ENCODE measurements around the gene FCN2. TPM values are rescaled to one million over a fixed set of nuclear protein-coding genes. Genes with fewer than 3 reads are reported as not detected.

The FCN2 gene
- total and polyA plus RNA-seq, 10 donors = 0.38 to 7.6 (median 1.8) TPM; not detected in 1

DNA sequence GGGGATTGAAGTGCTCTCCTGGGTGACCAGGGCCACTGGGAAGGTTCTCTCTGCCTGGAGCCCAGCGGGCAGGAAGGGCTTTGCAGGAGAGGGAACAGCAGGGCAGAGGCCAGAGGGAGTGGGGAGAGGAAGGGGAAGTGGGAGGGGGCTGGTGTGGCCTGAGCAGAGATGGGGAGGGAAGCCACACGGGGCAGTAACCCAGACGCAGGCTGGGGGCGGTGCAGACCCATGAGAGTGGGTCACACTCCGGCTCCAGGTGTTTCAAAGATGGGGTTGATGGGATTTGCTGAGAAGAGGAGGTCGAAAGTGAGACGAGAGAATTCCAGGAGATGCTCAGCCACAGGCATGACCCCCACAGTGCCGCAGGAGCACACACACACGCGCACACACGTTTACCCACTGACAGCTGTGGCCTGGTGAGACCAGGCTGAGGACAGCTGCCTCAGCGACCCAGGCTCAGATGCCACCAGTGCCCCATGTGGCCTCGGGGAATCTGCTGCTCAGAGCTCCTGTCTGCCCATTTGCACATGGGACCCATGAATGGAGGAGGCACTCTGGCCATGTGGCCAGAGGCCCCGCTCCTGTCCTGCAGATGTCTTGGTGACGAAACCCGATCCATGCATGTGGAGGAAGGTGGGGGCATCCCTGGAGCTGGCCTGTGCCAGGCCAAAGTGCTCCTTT, 32.7 kb upstream of the FCN2 start:
- TF ChIP-seq CTCF (IDR thresholded peaks at IDR 0.05 in 8 of 11, conservative IDR thresholded peaks at IDR 0.05 in 3 of 11) = no peak
- no peak for TF ChIP-seq POLR2A (IDR thresholded peaks at IDR 0.05)
- peak in 1 of 3 donors; percentile 29 for TF ChIP-seq POLR2AphosphoS5 (IDR thresholded peaks at IDR 0.05)
- Histone ChIP-seq H3K27ac (no peak overlapping the region), H3K4me1 (peaks cover 0 to 7% (median 0%) of the 10 kb centered on the region in 6 donors), H3K36me3 (peaks cover 0 to 12% (median 0%) of the 10 kb centered on the region in 6 donors), H3K9me3 (peaks cover 0 to 20% (median 0%) of the 10 kb centered on the region in 8 donors), H3K27me3 (replicated peaks in 1 of 7) (no peaks in the 10 kb centered on the region), H3K4me3 (no peak overlapping the region)
- WGBS, 5 donors = 49 to 61% (median 54%) methylated on average over 15 to 16 of the region's 16 CpGs
- no peak for DNase-seq
- intact Hi-C loops (cut with DNase I; ENCODE audit: low total_unique reads) = no loop called here

DNA sequence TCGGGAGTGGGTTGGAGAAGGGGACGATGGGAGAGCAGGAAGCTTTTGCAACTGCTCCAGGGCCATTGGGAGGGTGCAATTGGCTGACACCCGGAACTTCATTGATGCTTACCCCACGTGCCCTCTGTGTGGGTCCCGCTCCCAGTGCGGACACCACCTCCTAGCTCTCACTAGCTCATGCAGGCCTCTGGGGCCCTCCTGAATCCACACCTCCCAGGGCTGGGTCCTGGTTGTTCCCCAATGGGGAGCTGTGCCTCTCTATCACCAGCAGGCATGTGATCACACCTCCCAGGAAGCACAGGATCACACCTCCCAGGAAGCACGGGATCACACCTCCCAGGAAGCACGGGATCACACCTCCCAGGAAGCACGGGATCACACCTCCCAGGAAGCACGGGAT, 32.1 kb upstream of the FCN2 start:
- peaks cover 0 to 20% (median 0%) of the 10 kb centered on the region in 8 donors for H3K9me3 ChIP-seq
- no peak overlapping the region for H3K27ac ChIP-seq
- peaks cover 0 to 3% (median 0%) of the 10 kb centered on the region in 7 donors for H3K27me3 ChIP-seq (replicated peaks in 1 of 7)
- H3K4me3 ChIP-seq = no peak overlapping the region
- DNase-seq = no peak
- 86 to 94% (median 90%) methylated on average over 6 to 10 of the region's 10 CpGs for whole genome bisulfite sequencing, 5 donors
- intact Hi-C loops (cut with DNase I; ENCODE audit: low total_unique reads) = no loop called here
- H3K4me1 ChIP-seq = peaks cover 0 to 7% (median 0%) of the 10 kb centered on the region in 6 donors
- peaks cover 0 to 7% (median 0%) of the 10 kb centered on the region in 6 donors for H3K36me3 ChIP-seq
- TF ChIP-seq CTCF (IDR thresholded peaks at IDR 0.05 in 8 of 11, conservative IDR thresholded peaks at IDR 0.05 in 3 of 11) (no peak), POLR2A (IDR thresholded peaks at IDR 0.05) (no peak), POLR2AphosphoS5 (IDR thresholded peaks at IDR 0.05) (no peak)

DNA sequence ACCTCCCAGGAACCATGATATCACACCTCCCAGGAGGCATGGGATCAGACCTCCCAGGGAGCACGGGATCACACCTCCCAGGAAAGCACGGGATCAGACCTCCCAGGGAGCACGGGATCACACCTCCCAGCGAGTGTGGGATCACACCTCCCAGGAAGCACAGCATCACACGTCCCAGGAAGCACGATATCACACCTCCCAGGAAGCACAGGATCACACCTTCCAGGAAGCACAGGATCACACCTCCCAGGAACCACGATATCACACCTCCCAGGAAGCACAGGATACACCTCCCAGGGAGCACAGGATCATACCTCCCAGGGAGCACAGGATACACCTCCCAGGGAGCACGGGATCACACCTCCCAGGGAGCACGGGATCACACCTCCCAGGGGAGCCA, 30.0 kb upstream of the FCN2 start:
- TF ChIP-seq POLR2AphosphoS5 (IDR thresholded peaks at IDR 0.05) (no peak), CTCF (IDR thresholded peaks at IDR 0.05 in 8 of 11, conservative IDR thresholded peaks at IDR 0.05 in 3 of 11) (no peak), POLR2A (IDR thresholded peaks at IDR 0.05) (no peak)
- intact Hi-C loops (cut with DNase I; ENCODE audit: low total_unique reads) = no loop called here
- 80 to 93% (median 88%) methylated on average over 6 to 9 of the region's 9 CpGs for WGBS, 5 donors

DNA sequence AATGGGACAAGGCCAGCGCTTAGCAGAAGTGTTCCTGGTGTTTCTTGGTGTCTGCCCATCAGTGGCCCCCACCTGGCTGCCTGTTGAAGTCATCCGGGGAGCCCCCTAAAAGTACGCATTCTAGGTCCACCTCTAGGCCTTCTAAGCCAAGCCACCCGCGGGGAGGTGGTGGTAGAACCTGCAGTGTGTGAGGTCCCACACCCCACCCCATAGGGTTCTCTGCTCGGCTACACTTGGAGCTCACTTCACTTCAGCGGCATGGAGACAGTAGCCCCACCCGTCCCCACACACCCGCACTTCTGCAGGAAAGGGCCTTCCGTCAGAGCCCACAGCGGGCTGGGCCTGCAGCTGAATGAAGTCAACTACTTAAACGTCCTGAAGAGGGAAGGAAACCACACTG, 29.6 kb upstream of the FCN2 start:
- Histone ChIP-seq H3K27me3 (replicated peaks in 1 of 7) (peaks cover 0 to 17% (median 0%) of the 10 kb centered on the region in 7 donors), H3K4me3 (no peak overlapping the region), H3K36me3 (no peaks in the 10 kb centered on the region), H3K9me3 (peaks cover 0 to 20% (median 0%) of the 10 kb centered on the region in 8 donors), H3K27ac (no peak overlapping the region), H3K4me1 (no peaks in the 10 kb centered on the region)
- TF ChIP-seq POLR2A (IDR thresholded peaks at IDR 0.05) (no peak), POLR2AphosphoS5 (IDR thresholded peaks at IDR 0.05) (no peak), CTCF (IDR thresholded peaks at IDR 0.05 in 8 of 11, conservative IDR thresholded peaks at IDR 0.05 in 3 of 11) (no peak)
- WGBS, 5 donors = 49 to 57% (median 52%) methylated on average over 12 of the region's 12 CpGs
- DNase-seq = peak; percentile 41
- intact Hi-C loops (cut with DNase I; ENCODE audit: low total_unique reads) = no loop called here

More for the DNA sequence above, 30.0 kb upstream of the FCN2 start:
- H3K4me3 ChIP-seq = no peak overlapping the region
- H3K9me3 ChIP-seq = peaks cover 0 to 20% (median 0%) of the 10 kb centered on the region in 8 donors
- H3K4me1 ChIP-seq = no peaks in the 10 kb centered on the region
- peak; percentile 5 for DNase-seq
- no peaks in the 10 kb centered on the region for H3K36me3 ChIP-seq
- no peak overlapping the region for H3K27ac ChIP-seq
- H3K27me3 ChIP-seq (replicated peaks in 1 of 7) = peaks cover 0 to 16% (median 0%) of the 10 kb centered on the region in 7 donors
